PC-9 (cell line): Measurements from ENCODE around the gene CCDC86. TPM values are rescaled to one million over a fixed set of nuclear protein-coding genes. Genes with fewer than 3 reads are reported as not detected.

Experiments
- BruUV-seq: library from RNA; stranded (reverse); fragments of 400-500 nt; replicated peaks from 2 replicates; lab custom pipeline; 2021; lab: Mats Ljungman, UMichigan
- CTCF ChIA-PET: fragments of 300-600 bp; sonication (Branson Sonifier 250); formaldehyde crosslinking; loops from one replicate; lab custom pipeline; 2022; ENCODE audit warnings: antibody characterized with exemption; lab: Charles Lee
- POLR2A ChIA-PET: fragments of 300-600 bp; sonication (Branson Sonifier 250); formaldehyde crosslinking; loops from one replicate; lab custom pipeline; 2022; ENCODE audit warnings: antibody characterized with exemption; ENCODE audit not compliant: unreplicated experiment; lab: Charles Lee
- DNase-seq, 2 experiments: peaks; one replicate each; pipeline versions ENCODE4 v3.0.0 to v3.0.0-alpha.2; 2015 to 2022; ENCODE audit warnings: mixed read lengths in 1 of 2
- H2AFZ ChIP-seq: fragments of 200-600 bp; sonication (generic); 2 replicates; pipeline ENCODE4 v1.8.1; 2017; ENCODE audit warnings: antibody characterized with exemption
- H3F3A ChIP-seq: fragments of 200-600 bp; sonication (generic); 2 replicates; pipeline ENCODE4 v1.8.1; 2017; ENCODE audit warnings: antibody characterized with exemption, mild to moderate bottlenecking, low read depth; ENCODE audit not compliant: insufficient read depth
- H3K27ac ChIP-seq: fragments of 200-600 bp; sonication (generic); 2 replicates; pipeline ENCODE4 v1.6.1; 2016; ENCODE audit warnings: mixed run types
- H3K27me3 ChIP-seq: fragments of 200-600 bp; sonication (generic); 2 replicates; pipeline ENCODE4 v1.6.1; 2016; ENCODE audit warnings: low read depth, mixed run types; ENCODE audit not compliant: insufficient read depth
- H3K36me3 ChIP-seq: fragments of 200-600 bp; sonication (generic); 2 replicates; pipeline ENCODE4 v1.6.1; 2016; ENCODE audit warnings: low read depth, mixed run types
- H3K4me1 ChIP-seq: fragments of 200-600 bp; sonication (generic); replicated peaks from 2 replicates; pipeline ENCODE4 v1.6.1; 2016; ENCODE audit warnings: mixed run types; ENCODE audit not compliant: insufficient read depth
- H3K4me2 ChIP-seq: fragments of 200-600 bp; sonication (generic); 2 replicates; pipeline ENCODE4 v1.6.1; 2017; ENCODE audit warnings: mixed run types
- H3K4me3 ChIP-seq: fragments of 200-600 bp; sonication (generic); 2 replicates; pipeline ENCODE4 v1.6.1; 2016; ENCODE audit warnings: mixed run types
- H3K79me2 ChIP-seq: fragments of 200-600 bp; sonication (generic); 2 replicates; pipeline ENCODE4 v1.6.1; 2017; ENCODE audit warnings: low read depth, mixed run types
- H3K9me2 ChIP-seq: fragments of 200-600 bp; sonication (generic); 2 replicates; pipeline ENCODE4 v1.8.1; 2017; ENCODE audit warnings: mild to moderate bottlenecking; ENCODE audit not compliant: insufficient read depth
- H3K9me3 ChIP-seq: fragments of 200-600 bp; sonication (generic); 2 replicates; pipeline ENCODE4 v1.8.1; 2016; ENCODE audit warnings: low read depth; ENCODE audit not compliant: insufficient read depth
- H4K20me1 ChIP-seq: fragments of 200-600 bp; sonication (generic); 2 replicates; pipeline ENCODE4 v1.8.1; 2017; ENCODE audit not compliant: insufficient read depth
- CTCF ChIP-seq: fragments of 200-600 bp; sonication (generic); conservative IDR thresholded peaks from 2 replicates; pipeline ENCODE4 v1.6.1; 2017; ENCODE audit warnings: mixed run types, antibody characterized with exemption, mild to moderate bottlenecking, moderate library complexity
- EZH2 ChIP-seq: fragments of 200-600 bp; sonication (generic); IDR thresholded peaks from 2 replicates; pipeline ENCODE4 v1.8.0; 2017; ENCODE audit warnings: antibody characterized with exemption, low read depth
- intact Hi-C: fragments of 100-400 bp; cut with micrococcal nuclease; formaldehyde crosslinking; loops from one replicate; pipeline ENCODE4 v1.10.0; 2022; ENCODE audit not compliant: unreplicated experiment
- total RNA-seq: library from RNA; stranded (reverse); gene quantifications from 2 replicates; pipeline ENCODE4 v1.2.3, GENCODE V29; 2021

CCDC86 gene
- total RNA-seq, 1 experiment from 2014 or later = 35.6 TPM

GRCh38 chr11:60872961-60873524 is 31.1 kb downstream of the CCDC86 start:
- Histone ChIP-seq H3K27me3 (no peaks in the 10 kb centered on the region), H3K79me2 (no peaks in the 10 kb centered on the region), H3K4me2 (no peak overlapping the region), H3K27ac (no peak overlapping the region), H3K4me3 (no peak overlapping the region), H2AFZ (no peak overlapping the region), H3K9me3 (no peaks in the 10 kb centered on the region), H4K20me1 (no peaks in the 10 kb centered on the region), H3K36me3 (no peaks in the 10 kb centered on the region), H3F3A (no peaks in the 10 kb centered on the region), H3K4me1 (0 out of 2 replicates have a peak, but pooled peaks cover 6% of the 10 kb centered on the region), H3K9me2 (no peaks in the 10 kb centered on the region)
- BruUV-seq = no TSS peak
- TF ChIP-seq EZH2 (no peak), CTCF (no peak)
- POLR2A ChIA-PET = no interaction called here
- peak in 1 of 2 experiments; percentile 28 for DNase-seq
- CTCF ChIA-PET = interaction anchor here (0.6 kb wide), 2 partner anchors 27 to 574 kb away, joined by 3 to 5 read pairs; no protein-coding TSS in a partner anchor
- intact Hi-C loops = no loop called here

GRCh38 chr11:60873533-60873932 is 31.6 kb downstream of the CCDC86 start:
- POLR2A ChIA-PET = no interaction called here
- Histone ChIP-seq H3F3A (no peaks in the 10 kb centered on the region), H3K9me3 (no peaks in the 10 kb centered on the region), H3K36me3 (no peaks in the 10 kb centered on the region), H3K27me3 (no peaks in the 10 kb centered on the region), H3K4me1 (0 out of 2 replicates have a peak, but pooled peaks cover 6% of the 10 kb centered on the region), H3K4me3 (no peak overlapping the region), H3K79me2 (no peaks in the 10 kb centered on the region), H4K20me1 (no peaks in the 10 kb centered on the region), H2AFZ (no peak overlapping the region), H3K27ac (no peak overlapping the region), H3K9me2 (no peaks in the 10 kb centered on the region), H3K4me2 (no peak overlapping the region)
- intact Hi-C loops = no loop called here
- TF ChIP-seq CTCF (no peak), EZH2 (no peak)
- CTCF ChIA-PET = interaction anchor here (0.6 kb wide), 2 partner anchors 26 to 573 kb away, joined by 3 to 5 read pairs; no protein-coding TSS in a partner anchor
- DNase-seq = no peak
- no TSS peak for BruUV-seq

GRCh38 chr11:60874421-60875365 is 32.8 kb downstream of the CCDC86 start:
- no peak overlapping the region for H3K27ac ChIP-seq
- no peak overlapping the region for H2AFZ ChIP-seq
- POLR2A ChIA-PET = no interaction called here
- no peaks in the 10 kb centered on the region for H3K9me2 ChIP-seq
- H3K79me2 ChIP-seq = no peaks in the 10 kb centered on the region
- no peaks in the 10 kb centered on the region for H3K36me3 ChIP-seq
- H3K4me1 ChIP-seq = 0 out of 2 replicates have a peak, but pooled peaks cover 6% of the 10 kb centered on the region
- no peaks in the 10 kb centered on the region for H3K9me3 ChIP-seq
- no TSS peak for BruUV-seq
- no peaks in the 10 kb centered on the region for H3K27me3 ChIP-seq
- H3F3A ChIP-seq = no peaks in the 10 kb centered on the region
- no peak overlapping the region for H3K4me2 ChIP-seq
- no peaks in the 10 kb centered on the region for H4K20me1 ChIP-seq
- CTCF ChIA-PET = no interaction called here
- peak in 1 of 2 experiments; percentile 2 for DNase-seq
- TF ChIP-seq EZH2 (no peak), CTCF (no peak)
- no peak overlapping the region for H3K4me3 ChIP-seq
- intact Hi-C loops = no loop called here
